Measurements from ENCODE around the gene MTMR2. TPM values are rescaled to one million over a fixed set of nuclear protein-coding genes. Genes with fewer than 3 reads are reported as not detected.

Gene MTMR2
- total RNA-seq, 1 donor from 2014 or later = 68.0 TPM

DNA sequence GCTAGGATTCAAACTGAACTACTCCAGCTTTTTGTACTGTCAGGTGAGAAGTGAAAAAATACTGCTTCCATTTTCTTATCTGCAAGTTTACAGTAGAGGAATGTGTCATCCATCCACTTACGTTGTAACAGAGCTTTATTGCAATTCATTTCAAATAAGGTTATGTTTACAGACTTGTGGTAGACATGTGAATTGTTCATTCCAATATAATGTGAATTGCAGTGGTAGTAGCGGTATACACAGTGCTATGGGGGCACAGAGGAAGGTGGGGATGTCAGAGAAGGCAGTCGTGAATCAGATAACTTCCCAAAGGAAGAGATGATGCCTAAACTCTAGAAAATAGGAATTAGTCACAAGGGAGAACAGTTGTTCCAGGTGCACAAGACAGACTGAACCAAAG, 91.1 kb downstream of the MTMR2 start:
- no peaks in the 10 kb centered on the region for H3K9me3 ChIP-seq (ENCODE audit: insufficient read depth, low read depth, low read length)
- Mint-ChIP-seq H3K9me3 (ENCODE audit: unreplicated experiment) (no peaks in the 10 kb centered on the region), H3K27me3 (ENCODE audit: low read depth, unreplicated experiment) (no peaks in the 10 kb centered on the region), H3K36me3 (ENCODE audit: low read depth, unreplicated experiment) (peaks cover 10% of the 10 kb centered on the region), H3K27ac (ENCODE audit: unreplicated experiment) (peak overlapping the region; percentile 1), H3K4me3 (ENCODE audit: unreplicated experiment) (no peak overlapping the region), H3K4me1 (ENCODE audit: low read depth, unreplicated experiment) (peaks cover 33% of the 10 kb centered on the region)
- no peaks in the 10 kb centered on the region for H4K20me1 ChIP-seq (ENCODE audit: insufficient read depth, low read length)
- no peak overlapping the region for H3K4me2 ChIP-seq (ENCODE audit: low read length)
- no peaks in the 10 kb centered on the region for H3K79me2 ChIP-seq (ENCODE audit: insufficient read depth, low read length)
- peaks cover 30% of the 10 kb centered on the region for H3K36me3 ChIP-seq (ENCODE audit: insufficient read depth, low read length)
- no peak overlapping the region for H3K4me3 ChIP-seq (ENCODE audit: insufficient read depth, low read depth, low read length)
- peaks cover 38% of the 10 kb centered on the region for H3K4me1 ChIP-seq (ENCODE audit: insufficient read depth, low read length)
- TF ChIP-seq, protein P1, sequence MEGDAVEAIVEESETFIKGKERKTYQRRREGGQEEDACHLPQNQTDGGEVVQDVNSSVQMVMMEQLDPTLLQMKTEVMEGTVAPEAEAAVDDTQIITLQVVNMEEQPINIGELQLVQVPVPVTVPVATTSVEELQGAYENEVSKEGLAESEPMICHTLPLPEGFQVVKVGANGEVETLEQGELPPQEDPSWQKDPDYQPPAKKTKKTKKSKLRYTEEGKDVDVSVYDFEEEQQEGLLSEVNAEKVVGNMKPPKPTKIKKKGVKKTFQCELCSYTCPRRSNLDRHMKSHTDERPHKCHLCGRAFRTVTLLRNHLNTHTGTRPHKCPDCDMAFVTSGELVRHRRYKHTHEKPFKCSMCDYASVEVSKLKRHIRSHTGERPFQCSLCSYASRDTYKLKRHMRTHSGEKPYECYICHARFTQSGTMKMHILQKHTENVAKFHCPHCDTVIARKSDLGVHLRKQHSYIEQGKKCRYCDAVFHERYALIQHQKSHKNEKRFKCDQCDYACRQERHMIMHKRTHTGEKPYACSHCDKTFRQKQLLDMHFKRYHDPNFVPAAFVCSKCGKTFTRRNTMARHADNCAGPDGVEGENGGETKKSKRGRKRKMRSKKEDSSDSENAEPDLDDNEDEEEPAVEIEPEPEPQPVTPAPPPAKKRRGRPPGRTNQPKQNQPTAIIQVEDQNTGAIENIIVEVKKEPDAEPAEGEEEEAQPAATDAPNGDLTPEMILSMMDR (IDR thresholded peaks at IDR 0.05; ENCODE audit: insufficient read depth, low read depth, low read length) = peak; percentile 8
- no peak for TF ChIP-seq EZH2 (IDR thresholded peaks at IDR 0.05; ENCODE audit: insufficient read depth, low read length)
- no peaks in the 10 kb centered on the region for H3K27me3 ChIP-seq (ENCODE audit: insufficient read depth, low read length)
- peak; percentile 96 for FAIRE-seq
- peak overlapping the region; percentile 75 for H3K27ac ChIP-seq (ENCODE audit: low read depth, low read length)
- peak; percentile 87 for DNase-seq (ENCODE audit: low read depth)
- peak overlapping the region; percentile 11 for H3K9ac ChIP-seq (ENCODE audit: low read length)
- no peak overlapping the region for H2AFZ ChIP-seq (ENCODE audit: low read depth, low read length)

DNA sequence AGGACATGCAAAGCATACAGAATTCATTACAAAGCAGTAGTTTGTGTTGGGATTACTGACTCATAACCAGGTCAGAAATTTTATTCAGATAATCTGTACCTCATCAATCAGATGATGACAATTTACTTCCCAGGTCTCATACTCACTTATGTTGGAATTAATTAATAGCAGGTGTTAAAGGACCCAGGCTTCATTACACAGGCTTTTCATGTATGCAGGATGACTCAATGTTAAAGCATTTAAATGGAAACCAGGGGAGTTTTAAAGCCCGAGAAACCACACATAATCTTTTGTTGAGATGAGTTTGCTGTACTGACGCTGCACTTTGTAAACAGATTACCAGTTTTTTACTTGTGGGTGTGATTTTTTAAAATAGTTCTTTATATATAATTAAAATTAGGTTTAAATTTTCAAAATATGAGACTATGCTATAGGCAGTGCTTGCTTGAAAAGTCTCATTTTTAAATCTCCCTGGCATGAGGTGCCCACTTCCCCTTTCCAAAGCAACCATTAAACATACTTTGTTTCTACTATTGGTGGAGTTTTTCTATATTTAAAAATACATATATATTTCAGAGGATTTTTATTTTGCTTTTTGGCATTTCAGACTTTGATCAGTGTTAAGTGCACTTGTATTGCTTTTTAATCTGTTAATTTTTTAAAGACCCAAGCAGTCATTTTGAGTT, 92.6 kb downstream of the MTMR2 start:
- TF ChIP-seq EZH2 (IDR thresholded peaks at IDR 0.05; ENCODE audit: insufficient read depth, low read length) = no peak
- TF ChIP-seq, protein P1 (IDR thresholded peaks at IDR 0.05; ENCODE audit: insufficient read depth, low read depth, low read length) = no peak
- H3K79me2 ChIP-seq (ENCODE audit: insufficient read depth, low read length) = no peaks in the 10 kb centered on the region
- peaks cover 36% of the 10 kb centered on the region for H3K36me3 ChIP-seq (ENCODE audit: insufficient read depth, low read length)
- H3K27me3 ChIP-seq (ENCODE audit: insufficient read depth, low read length) = no peaks in the 10 kb centered on the region
- Mint-ChIP-seq H3K36me3 (ENCODE audit: low read depth, unreplicated experiment) (peaks cover 11% of the 10 kb centered on the region), H3K27ac (ENCODE audit: unreplicated experiment) (peak overlapping the region; percentile 83), H3K4me3 (ENCODE audit: unreplicated experiment) (no peak overlapping the region), H3K27me3 (ENCODE audit: low read depth, unreplicated experiment) (no peaks in the 10 kb centered on the region), H3K4me1 (ENCODE audit: low read depth, unreplicated experiment) (peaks cover 31% of the 10 kb centered on the region), H3K9me3 (ENCODE audit: unreplicated experiment) (no peaks in the 10 kb centered on the region)
- no peak overlapping the region for H3K4me3 ChIP-seq (ENCODE audit: insufficient read depth, low read depth, low read length)
- no peaks in the 10 kb centered on the region for H3K9me3 ChIP-seq (ENCODE audit: insufficient read depth, low read depth, low read length)
- peak overlapping the region; percentile 28 for H3K4me2 ChIP-seq (ENCODE audit: low read length)
- H3K27ac ChIP-seq (ENCODE audit: low read depth, low read length) = peak overlapping the region; percentile 75
- H2AFZ ChIP-seq (ENCODE audit: low read depth, low read length) = no peak overlapping the region
- H3K4me1 ChIP-seq (ENCODE audit: insufficient read depth, low read length) = peaks cover 38% of the 10 kb centered on the region
- H3K9ac ChIP-seq (ENCODE audit: low read length) = peak overlapping the region; percentile 59
- H4K20me1 ChIP-seq (ENCODE audit: insufficient read depth, low read length) = no peaks in the 10 kb centered on the region
- DNase-seq (ENCODE audit: low read depth) (peak; percentile 96), FAIRE-seq (peak; percentile 88)
